DMS53 (cell line): Measurements from ENCODE around the gene RFESD.
A peak's percentile ranks its signal among the peaks of the same experiment; 100 is the strongest.
"Not testable (repeated sequence)": the region's sequence is repeated elsewhere in the genome, so short reads cannot be mapped to it uniquely, and the experiment has no call there.

Experiments
- DNase-seq: peaks from one replicate; lab custom pipeline; 2025; lab: John Stamatoyannopoulos, UW

Gene RFESD

GRCh38 chr5:95628933-95629332 lies 17.6 kb upstream of the RFESD start:
- DNase-seq, result no peak

DNA sequence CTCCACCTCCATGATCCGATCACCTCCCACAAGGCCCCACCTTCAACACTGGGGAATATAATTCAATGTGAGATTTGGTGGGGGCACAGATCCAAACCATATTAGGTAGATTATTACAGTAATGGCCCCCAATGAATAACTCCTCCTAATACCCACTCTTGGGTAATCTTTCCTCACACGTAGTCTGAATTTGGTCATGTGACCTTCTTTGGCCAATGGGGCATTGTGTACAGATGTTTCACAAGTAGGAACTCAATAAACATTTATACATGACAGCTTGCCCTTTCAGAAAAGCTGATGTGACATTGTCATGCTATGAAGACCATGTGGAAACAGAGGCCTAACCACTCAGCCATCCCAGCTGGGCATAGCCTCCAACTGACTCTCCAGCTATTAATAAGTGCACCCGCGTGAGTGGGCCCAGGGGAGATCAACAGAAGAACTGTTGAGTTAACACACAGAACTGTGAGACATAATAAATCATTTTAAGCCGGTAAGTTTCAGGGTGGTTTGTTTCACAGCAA lies 16.1 kb upstream of the RFESD start:
- DNase-seq, result no peak

- DNase-seq, result no peak
Measured at GRCh38 chr5:95631255-95631958, 15.2 kb upstream of the RFESD start.

- DNase-seq, result peak; percentile 46
Measured at GRCh38 chr5:95631991-95632675, 14.4 kb upstream of the RFESD start.

DNA sequence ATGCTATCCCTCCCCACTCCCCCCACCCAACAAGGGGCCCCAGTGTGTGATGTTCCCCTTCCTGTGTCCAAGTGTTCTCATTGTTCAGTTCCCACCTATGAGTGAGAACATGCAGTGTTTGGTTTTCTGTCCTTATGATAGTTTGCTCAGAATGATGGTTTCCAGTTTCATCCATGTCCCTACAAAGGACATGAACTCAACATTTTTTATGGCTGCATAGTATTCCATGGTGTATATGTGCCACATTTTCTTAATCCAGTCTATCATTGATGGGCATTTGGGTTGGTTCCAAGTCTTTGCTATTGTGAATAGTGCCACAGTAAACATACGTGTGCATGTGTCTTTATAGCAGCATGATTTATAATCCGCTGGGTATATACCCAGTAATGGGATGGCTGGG lies 13.6 kb upstream of the RFESD start:
- not testable (repeated sequence) for DNase-seq

DNA sequence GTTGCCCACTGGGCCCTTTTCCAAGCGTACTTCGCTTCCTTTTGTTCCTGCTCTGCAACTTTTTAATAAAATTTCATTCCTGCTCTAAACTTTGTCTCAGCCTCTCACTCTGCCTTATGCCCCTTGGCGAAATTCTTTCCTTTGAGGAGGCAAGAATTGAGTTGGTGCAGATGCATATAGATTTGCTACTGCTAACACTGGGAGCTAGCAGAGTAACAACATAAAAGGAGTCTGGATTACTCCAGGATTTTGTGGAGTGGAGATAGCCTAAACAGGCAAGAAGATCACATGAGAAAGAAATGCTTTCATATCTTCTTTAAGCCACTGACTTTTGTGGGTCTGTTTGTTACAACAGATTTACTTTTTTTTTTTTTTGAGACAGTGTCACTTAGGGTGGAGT lies 12.9 kb upstream of the RFESD start:
- DNase-seq, result no peak

DNA sequence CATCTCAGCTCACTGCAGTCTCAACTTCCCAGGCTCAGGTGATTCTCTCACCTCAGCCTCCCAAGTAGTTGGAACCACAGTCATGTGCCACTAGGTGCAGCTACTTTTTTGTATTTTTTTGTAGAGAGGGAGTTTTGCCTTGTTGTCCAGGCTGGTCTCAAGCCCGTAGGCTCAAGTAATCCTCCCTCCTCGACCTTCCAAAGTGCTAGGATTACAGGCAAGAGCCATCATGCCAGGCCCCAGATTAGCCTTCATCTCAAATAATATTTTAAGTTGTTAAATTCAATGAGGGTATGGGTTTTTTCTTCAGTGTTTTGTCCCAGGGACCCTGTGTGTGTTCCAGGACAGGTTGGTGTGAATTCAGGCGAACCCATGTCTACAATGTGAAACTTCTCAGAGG lies 12.5 kb upstream of the RFESD start:
- no peak for DNase-seq

- no peak for DNase-seq
Measured at GRCh38 chr5:95638632-95639031, 7.9 kb upstream of the RFESD start.

- DNase-seq, result no peak
Measured at GRCh38 chr5:95641741-95642220, 4.8 kb upstream of the RFESD start.

DNA sequence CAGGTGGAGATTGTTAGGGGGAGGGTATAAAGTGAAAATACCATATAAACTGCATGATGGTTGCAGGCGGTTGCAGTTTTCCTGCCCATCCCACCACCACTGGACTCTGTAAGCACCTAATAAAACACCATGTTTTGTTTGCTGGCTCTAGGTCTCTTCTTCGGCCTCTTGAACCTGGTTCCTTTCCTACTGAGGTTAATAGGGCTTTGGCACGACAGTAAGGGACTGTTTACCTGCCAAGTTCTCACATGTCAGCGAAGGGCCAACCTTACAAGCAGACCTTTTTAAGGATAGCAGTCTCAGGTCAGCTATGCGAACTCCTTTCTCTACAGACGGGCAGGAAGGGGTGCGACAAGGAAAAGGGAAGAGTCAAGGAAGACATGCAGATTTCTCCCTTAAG lies 3.4 kb upstream of the RFESD start:
- no peak for DNase-seq

DNA sequence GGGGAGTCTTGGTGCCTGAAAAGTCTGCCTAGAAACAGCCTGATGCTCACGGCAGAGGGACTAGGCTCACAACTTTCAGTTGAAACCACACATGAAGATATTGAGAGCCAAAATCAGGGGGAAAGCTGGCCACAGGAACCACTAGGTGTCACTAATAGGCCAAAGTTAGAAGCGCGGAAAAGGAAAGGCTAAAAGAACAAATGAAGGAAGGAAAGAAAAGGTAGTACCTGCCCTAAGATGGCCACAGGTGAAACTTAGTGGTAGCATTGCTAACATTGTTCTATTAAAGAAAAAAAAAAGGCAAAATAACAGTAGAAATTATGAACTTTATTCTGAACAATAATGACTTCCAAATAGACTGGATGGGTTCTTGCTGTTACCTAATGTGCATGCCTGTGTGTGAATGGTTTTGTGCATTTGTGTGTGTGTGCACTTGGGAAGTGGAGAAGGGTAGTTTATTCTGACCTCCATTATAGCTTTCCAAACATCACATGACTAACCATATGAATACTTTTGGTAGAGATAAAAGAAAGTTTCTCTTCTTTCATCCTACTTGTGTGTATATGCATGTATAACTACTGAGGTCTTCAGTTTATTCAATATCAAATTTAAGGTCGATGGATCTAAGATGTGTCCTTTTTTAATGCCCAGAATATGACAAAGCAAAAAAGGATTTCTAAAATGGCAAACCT lies 2.1 kb upstream of the RFESD start:
- DNase-seq, result peak; percentile 83

DNA sequence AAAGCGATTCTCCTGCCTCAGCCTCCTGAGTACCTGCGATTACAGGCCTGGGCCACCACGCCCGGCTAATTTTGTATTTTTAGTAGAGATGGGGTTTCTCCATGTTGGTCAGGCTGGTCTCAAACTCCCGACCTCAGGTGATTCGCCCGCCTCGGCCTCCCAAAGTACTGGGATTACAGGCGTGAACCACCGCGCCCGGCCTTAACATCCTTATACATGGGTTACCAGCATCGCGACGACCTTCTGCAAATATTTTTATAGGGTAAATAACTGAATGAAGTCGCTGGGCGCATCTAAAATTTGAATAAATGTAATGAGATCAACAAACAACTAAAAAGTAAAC lies 380 bp upstream of the RFESD start:
- not testable (repeated sequence) for DNase-seq

DNA sequence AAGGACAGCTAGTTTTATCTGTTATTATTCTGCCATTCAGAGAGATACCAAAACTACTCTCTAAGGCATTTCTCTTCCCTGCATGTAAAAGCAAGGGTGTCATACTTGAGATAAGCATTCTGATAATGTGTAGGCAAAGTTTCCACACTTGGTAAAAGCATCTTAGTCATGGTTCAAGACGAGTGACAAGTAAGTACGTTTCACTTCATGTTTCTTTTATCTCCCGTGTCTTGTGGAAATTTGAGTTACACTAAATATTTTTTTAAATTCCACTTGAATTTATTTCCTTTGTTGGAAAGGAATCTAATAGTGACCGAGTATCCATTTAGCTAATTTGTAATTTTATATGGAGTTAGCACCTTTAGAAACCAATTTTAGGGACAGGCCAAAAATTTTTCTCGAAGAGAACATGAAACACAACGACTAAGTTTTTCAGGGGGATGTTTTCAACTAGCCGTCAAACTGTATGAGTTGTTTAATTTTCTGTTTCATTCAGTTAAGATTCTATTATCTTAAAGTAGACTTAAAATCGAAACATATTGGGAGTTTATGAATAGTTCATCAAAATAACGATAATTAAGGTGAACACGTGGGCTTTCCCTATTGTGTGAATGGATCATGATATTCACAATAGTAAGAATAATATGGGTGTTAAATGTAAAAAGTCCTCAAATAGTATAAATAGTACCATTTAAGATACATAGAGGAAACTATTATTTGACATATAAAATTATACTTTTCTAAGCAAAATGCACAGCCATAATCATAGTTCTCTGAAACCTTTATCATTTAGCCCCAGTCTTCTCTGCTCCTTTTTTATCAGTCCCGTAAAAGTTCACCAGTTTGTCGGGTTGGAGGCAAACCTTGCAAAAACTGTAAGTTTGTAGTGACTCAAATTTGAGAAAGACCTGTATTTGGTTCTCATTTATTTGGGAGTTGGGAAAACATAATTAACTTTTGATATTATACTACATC lies 1.6 kb downstream of the RFESD start:
- DNase-seq, result no peak

- DNase-seq, result no peak
Measured at GRCh38 chr5:95649274-95649673, 2.7 kb downstream of the RFESD start.

GRCh38 chr5:95649842-95650620 lies 3.5 kb downstream of the RFESD start:
- no peak for DNase-seq

- no peak for DNase-seq
Measured at GRCh38 chr5:95652849-95653248, 6.3 kb downstream of the RFESD start.

DNA sequence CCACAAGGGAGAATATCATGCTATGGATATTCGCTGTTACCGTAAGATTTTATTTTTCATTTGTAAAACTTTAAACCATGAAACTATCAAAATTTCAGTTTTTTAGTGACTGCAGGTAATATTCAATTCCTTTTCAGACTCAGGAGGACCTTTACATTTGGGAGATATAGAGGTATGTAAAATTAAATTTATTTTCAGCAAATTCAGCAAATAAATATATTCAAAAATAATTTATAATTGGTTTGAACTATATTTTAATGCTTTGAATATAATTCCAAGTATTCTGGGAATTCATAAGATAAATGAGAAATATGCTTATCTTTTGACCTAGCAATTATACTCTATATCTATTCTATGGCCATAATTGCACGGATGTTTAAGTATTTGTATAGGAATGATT lies 7.6 kb downstream of the RFESD start:
- DNase-seq, result no peak

GRCh38 chr5:95655575-95655974 lies 9.0 kb downstream of the RFESD start:
- no peak for DNase-seq

DNA sequence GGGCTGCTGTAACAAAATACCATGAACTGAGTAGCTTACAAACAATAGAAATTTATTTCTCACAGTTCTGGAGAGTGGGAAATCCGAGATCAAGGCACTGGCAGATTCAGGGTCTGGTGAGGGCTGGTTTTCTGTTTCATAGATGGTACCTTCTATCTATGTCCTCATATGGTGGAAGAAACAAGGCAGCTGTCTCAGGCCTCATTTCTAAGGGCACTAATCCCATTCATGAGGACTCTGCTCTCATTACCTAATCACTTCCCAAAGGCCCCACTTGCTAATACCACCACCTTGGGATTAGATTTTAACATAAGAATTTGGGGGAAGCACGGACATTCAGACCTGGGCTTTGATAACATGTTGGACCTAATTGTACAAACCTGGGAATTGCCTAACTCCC lies 13.5 kb downstream of the RFESD start:
- no peak for DNase-seq

GRCh38 chr5:95662946-95663345 lies 16.4 kb downstream of the RFESD start:
- no peak for DNase-seq

DNA sequence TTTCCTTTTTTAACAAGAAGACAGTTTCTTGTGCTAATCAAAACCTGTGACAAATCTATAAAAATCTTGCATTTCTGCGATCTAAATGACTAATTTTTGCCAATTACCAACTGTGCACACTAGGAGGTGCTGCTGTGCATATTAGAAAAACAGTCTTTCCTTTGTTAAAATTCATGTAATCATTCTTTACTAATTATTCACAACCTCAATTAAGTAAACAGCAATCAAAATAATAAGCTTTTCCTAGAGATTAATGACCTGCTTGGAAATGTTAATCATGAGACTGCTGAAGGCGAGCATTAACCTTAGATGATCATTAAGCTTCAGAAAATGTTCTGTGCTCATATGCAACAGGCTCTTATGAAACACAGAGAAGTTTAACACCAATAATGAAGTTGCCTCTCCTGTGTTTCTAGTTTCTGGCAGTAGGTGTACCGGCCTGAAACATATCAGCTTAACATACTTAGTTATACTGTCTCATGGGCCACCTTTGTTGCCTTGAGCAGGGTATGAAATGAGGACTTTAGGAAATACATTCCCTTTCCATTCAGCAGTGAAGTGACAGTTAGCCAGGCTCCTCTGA lies 17.7 kb downstream of the RFESD start:
- peak; percentile 61 for DNase-seq
